Chondrocyte (in vitro differentiated cells): Measurements from ENCODE around the gene GGCT. TPM values are rescaled to one million over a fixed set of nuclear protein-coding genes. Genes with fewer than 3 reads are reported as not detected.
"Not testable (repeated sequence)": the region's sequence is repeated elsewhere in the genome, so short reads cannot be mapped to it uniquely, and the experiment has no call there.

Source experiments
- DNase-seq: peaks from one replicate; pipeline ENCODE4 v3.0.0; 2021; ENCODE audit warnings: mixed read lengths, low spot score
- H3K27ac Mint-ChIP-seq: one replicate; pipeline ENCODE4 v1.8.0; 2021; ENCODE audit warnings: mild to moderate bottlenecking, moderate library complexity, mixed read lengths; ENCODE audit not compliant: unreplicated experiment
- H3K27me3 Mint-ChIP-seq: 2 replicates; pipeline ENCODE4 v1.8.0; 2021; ENCODE audit warnings: low read depth, mixed read lengths
- H3K36me3 Mint-ChIP-seq: 2 replicates; pipeline ENCODE4 v1.8.0; 2021; ENCODE audit warnings: low read depth, mixed read lengths
- H3K4me1 Mint-ChIP-seq: 2 replicates; pipeline ENCODE4 v1.8.0; 2021; ENCODE audit warnings: low read depth, mild to moderate bottlenecking, mixed read lengths
- H3K4me3 Mint-ChIP-seq: one replicate; pipeline ENCODE4 v1.8.0; 2021; ENCODE audit warnings: mild to moderate bottlenecking, moderate library complexity, mixed read lengths; ENCODE audit not compliant: unreplicated experiment
- H3K9me3 Mint-ChIP-seq: 2 replicates; pipeline ENCODE4 v1.8.0; 2021; ENCODE audit warnings: low read depth, mixed read lengths
- total RNA-seq: library from RNA; stranded (reverse); gene quantifications from 3 replicates; pipeline ENCODE4 v1.2.1, GENCODE V29; 2021
- TF ChIP-seq, protein P1 (sequence below): fragments of 200-600 bp; sonication (generic); IDR thresholded peaks from 2 replicates; pipeline ENCODE4 v1.5.0; 2021; ENCODE audit warnings: antibody characterized with exemption, mild to moderate bottlenecking, moderate library complexity

GGCT gene
- total RNA-seq, 1 donor from 2014 or later, result 24.4 TPM

DNA sequence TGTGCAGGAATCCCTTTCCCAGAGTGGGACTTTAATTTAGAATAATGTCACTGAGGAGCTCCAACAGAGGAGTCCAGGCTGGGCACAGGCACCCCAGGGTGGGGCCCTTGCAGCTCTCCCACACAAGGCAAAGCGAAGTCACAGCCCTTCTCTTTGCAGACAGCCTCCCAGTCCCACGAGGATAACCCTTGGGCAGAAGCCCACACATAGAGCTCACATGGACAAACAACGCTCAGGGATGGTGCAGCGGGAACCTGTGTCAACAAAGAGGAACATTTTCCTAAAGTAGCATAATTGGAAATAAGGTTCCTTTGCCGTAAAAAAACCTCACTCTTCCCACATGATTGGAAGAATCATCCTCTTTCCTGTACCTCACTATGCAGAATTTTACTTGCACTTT is 29.3 kb upstream of the GGCT start:
- no peaks in the 10 kb centered on the region for H3K9me3 Mint-ChIP-seq
- no peaks in the 10 kb centered on the region for H3K4me1 Mint-ChIP-seq
- peaks cover 17% of the 10 kb centered on the region for H3K36me3 Mint-ChIP-seq
- no peak overlapping the region for H3K4me3 Mint-ChIP-seq
- H3K27ac Mint-ChIP-seq, result no peak overlapping the region
- no peaks in the 10 kb centered on the region for H3K27me3 Mint-ChIP-seq
- DNase-seq, result no peak
- TF ChIP-seq, protein P1, sequence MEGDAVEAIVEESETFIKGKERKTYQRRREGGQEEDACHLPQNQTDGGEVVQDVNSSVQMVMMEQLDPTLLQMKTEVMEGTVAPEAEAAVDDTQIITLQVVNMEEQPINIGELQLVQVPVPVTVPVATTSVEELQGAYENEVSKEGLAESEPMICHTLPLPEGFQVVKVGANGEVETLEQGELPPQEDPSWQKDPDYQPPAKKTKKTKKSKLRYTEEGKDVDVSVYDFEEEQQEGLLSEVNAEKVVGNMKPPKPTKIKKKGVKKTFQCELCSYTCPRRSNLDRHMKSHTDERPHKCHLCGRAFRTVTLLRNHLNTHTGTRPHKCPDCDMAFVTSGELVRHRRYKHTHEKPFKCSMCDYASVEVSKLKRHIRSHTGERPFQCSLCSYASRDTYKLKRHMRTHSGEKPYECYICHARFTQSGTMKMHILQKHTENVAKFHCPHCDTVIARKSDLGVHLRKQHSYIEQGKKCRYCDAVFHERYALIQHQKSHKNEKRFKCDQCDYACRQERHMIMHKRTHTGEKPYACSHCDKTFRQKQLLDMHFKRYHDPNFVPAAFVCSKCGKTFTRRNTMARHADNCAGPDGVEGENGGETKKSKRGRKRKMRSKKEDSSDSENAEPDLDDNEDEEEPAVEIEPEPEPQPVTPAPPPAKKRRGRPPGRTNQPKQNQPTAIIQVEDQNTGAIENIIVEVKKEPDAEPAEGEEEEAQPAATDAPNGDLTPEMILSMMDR, result no peak

DNA sequence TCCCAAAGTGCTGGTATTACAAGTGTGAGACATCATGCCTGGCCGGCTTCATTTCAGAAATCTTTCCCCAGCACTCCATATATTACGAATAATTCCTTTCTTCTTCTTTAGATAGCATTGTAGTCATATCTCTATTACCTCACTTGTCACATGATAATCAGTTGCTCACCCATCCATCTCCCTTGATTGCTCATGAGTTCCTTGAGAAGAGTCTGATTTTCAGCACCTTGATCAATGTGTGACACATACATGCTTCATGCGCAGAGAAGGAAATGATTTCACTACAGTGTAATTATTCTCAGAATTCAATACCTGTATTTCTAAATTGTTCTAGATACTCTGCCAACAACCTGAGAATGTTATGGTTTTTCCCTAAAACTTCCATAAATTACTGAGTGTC is 26.7 kb upstream of the GGCT start:
- H3K4me1 Mint-ChIP-seq, result no peaks in the 10 kb centered on the region
- H3K9me3 Mint-ChIP-seq, result no peaks in the 10 kb centered on the region
- H3K4me3 Mint-ChIP-seq, result no peak overlapping the region
- peaks cover 4% of the 10 kb centered on the region for H3K36me3 Mint-ChIP-seq
- DNase-seq, result no peak
- TF ChIP-seq, protein P1, result no peak
- H3K27me3 Mint-ChIP-seq, result no peaks in the 10 kb centered on the region
- no peak overlapping the region for H3K27ac Mint-ChIP-seq

DNA sequence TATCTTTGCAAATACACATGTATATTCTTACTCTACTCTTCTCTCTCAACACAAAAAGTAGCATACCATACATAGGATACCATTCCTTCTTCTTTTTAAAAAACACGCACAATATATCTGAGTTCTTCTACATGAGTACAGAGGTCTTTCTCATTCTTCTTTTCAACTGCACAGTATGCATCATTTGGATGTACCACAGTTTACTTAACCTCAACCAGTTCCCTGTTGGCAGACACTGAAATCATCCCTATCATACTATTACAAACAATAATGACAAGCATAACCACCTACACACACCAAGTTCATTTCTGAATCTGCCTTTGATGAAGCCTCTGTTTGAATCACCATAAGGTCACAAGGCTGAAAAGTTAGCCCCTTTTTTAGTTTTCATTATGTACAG is 25.7 kb upstream of the GGCT start:
- Mint-ChIP-seq H3K4me3 (no peak overlapping the region), H3K9me3 (no peaks in the 10 kb centered on the region), H3K36me3 (peaks cover 3% of the 10 kb centered on the region), H3K27me3 (no peaks in the 10 kb centered on the region), H3K27ac (no peak overlapping the region), H3K4me1 (no peaks in the 10 kb centered on the region)
- TF ChIP-seq, protein P1, result no peak
- DNase-seq, result no peak

DNA sequence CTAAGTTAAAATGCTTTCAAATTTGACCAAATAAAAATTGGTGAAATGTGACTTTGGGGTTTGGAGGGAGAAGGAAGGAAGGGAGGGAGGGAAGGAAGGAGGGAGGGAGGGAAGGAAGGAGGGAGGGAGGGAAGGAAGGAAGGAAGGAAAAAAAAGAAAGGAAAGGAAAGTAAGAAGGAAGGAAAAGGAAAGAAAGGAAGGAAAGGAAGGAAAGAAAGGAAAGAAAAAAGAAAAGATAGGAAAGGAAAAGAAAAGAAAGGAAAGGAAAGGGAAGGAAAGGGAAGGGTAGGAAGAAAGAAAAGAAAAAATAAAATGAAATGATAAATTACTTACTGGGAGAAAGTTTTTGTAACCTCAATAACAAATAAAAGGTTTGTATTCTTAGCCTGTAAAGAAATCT is 24.1 kb upstream of the GGCT start:
- Mint-ChIP-seq H3K4me3 (no peak overlapping the region), H3K9me3 (no peaks in the 10 kb centered on the region), H3K4me1 (peaks cover 3% of the 10 kb centered on the region), H3K36me3 (no peaks in the 10 kb centered on the region), H3K27ac (no peak overlapping the region), H3K27me3 (no peaks in the 10 kb centered on the region)
- no peak for DNase-seq
- TF ChIP-seq, protein P1, result no peak

DNA sequence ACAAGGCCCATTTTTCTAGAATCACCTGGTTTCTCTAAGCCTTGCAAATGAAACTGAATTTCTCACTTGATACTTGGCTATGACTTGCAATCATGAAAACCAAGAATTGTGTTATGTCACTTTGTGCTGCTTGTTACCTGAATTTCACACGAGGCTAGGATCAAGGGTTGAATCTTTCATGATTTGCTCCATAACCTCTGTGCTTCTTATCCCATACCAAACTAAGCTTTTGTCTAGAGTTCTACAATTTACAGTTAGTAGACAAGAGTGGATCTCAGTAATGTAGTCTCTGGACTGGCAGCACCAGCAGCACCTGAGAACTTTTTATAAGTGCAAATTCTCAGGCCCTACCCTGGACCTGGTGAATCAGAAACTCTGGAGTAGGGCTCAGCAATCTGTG is 22.7 kb upstream of the GGCT start:
- H3K4me1 Mint-ChIP-seq, DNase-seq, H3K27me3 Mint-ChIP-seq, H3K4me3 Mint-ChIP-seq, H3K27ac Mint-ChIP-seq, H3K9me3 Mint-ChIP-seq, H3K36me3 Mint-ChIP-seq: not testable (repeated sequence)

DNA sequence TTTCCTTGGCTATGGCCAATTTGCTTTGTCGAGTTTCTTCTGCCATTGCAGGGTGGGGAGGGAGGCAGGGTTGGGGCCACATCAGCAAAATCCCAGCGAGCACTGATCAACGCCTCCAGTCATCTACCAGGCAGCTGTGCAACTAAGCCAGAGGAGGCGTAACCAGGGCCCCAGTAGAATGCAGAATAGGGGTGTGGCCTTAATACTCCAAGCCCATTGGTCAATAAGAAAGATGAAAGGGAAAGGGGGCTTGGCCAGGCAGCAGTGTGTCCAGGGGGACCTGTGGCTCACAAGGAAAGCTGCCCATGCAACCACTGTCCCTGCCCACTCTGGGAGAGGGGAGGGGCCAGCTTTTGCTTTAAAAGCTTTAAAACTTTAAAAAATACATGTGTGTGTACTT is 21.5 kb upstream of the GGCT start:
- peaks cover 2% of the 10 kb centered on the region for H3K36me3 Mint-ChIP-seq
- no peaks in the 10 kb centered on the region for H3K27me3 Mint-ChIP-seq
- no peak overlapping the region for H3K27ac Mint-ChIP-seq
- peaks cover 6% of the 10 kb centered on the region for H3K4me1 Mint-ChIP-seq
- H3K4me3 Mint-ChIP-seq, result no peak overlapping the region
- no peaks in the 10 kb centered on the region for H3K9me3 Mint-ChIP-seq
- no peak for DNase-seq
- TF ChIP-seq, protein P1, result no peak
